Trophoblast cell (in vitro differentiated cells and primary cell): ENCODE measurements around the gene CDRT15.

Experiments
- DNase-seq, 2 donors: peaks; one replicate each; pipeline ENCODE4 v3.0.0-alpha.2; 2016
- H2AFZ ChIP-seq: 2 replicates; pipeline ENCODE4 v1.6.1; 2013; ENCODE audit warnings: low read length, moderate library complexity, mild to moderate bottlenecking; ENCODE audit not compliant: insufficient read depth, poor library complexity
- H2AK5ac ChIP-seq: 2 replicates; pipeline ENCODE4 v1.6.1; 2013; ENCODE audit warnings: mild to moderate bottlenecking, low read length
- H2BK120ac ChIP-seq: 2 replicates; pipeline ENCODE4 v1.6.1; 2013; ENCODE audit warnings: low read length, mild to moderate bottlenecking, moderate library complexity; ENCODE audit not compliant: insufficient read depth, poor library complexity
- H2BK12ac ChIP-seq: 2 replicates; pipeline ENCODE4 v1.6.1; 2013; ENCODE audit warnings: mild to moderate bottlenecking, low read length, moderate library complexity
- H2BK5ac ChIP-seq: 2 replicates; pipeline ENCODE4 v1.6.1; 2013; ENCODE audit warnings: low read length, low read depth, moderate library complexity, mild to moderate bottlenecking; ENCODE audit not compliant: poor library complexity
- H3K14ac ChIP-seq: 2 replicates; pipeline ENCODE4 v1.6.1; 2013; ENCODE audit warnings: mild to moderate bottlenecking, low read length
- H3K18ac ChIP-seq: 2 replicates; pipeline ENCODE4 v1.6.1; 2013; ENCODE audit warnings: mild to moderate bottlenecking, low read length
- H3K23ac ChIP-seq: 2 replicates; pipeline ENCODE4 v1.6.1; 2013; ENCODE audit warnings: low read length
- H3K27ac ChIP-seq: 2 replicates; pipeline ENCODE4 v1.5.1; 2013; ENCODE audit warnings: low read depth, mild to moderate bottlenecking, inconsistent platforms, low read length, moderate library complexity
- H3K27me3 ChIP-seq: 2 replicates; pipeline ENCODE4 v1.6.1; 2013; ENCODE audit warnings: inconsistent platforms, mild to moderate bottlenecking, low read length, moderate library complexity; ENCODE audit not compliant: insufficient read depth
- H3K36me3 ChIP-seq, 2 experiments: 1 replicate in 1 of 2; 2 replicates in 1 of 2; pipeline ENCODE4 v1.6.1; 2013; ENCODE audit warnings: low read length in 2 of 2, mild to moderate bottlenecking in 2 of 2, moderate library complexity in 1 of 2; ENCODE audit not compliant: insufficient read depth in 2 of 2, control insufficient read depth in 1 of 2
- H3K4ac ChIP-seq: 2 replicates; pipeline ENCODE4 v1.6.1; 2013; ENCODE audit warnings: low read depth, mild to moderate bottlenecking, low read length, moderate library complexity
- H3K4me1 ChIP-seq, 2 experiments: 1 replicate in 1 of 2; 2 replicates in 1 of 2; pipeline ENCODE4 v1.6.1; 2013; ENCODE audit warnings: low read length in 2 of 2, mild to moderate bottlenecking in 2 of 2, moderate library complexity in 1 of 2; ENCODE audit not compliant: insufficient read depth in 2 of 2, control insufficient read depth in 1 of 2
- H3K4me2 ChIP-seq: 2 replicates; pipeline ENCODE4 v1.6.1; 2013; ENCODE audit warnings: inconsistent platforms, mild to moderate bottlenecking, low read length, moderate library complexity
- H3K4me3 ChIP-seq: 2 replicates; pipeline ENCODE4 v1.5.1; 2013; ENCODE audit warnings: mild to moderate bottlenecking, low read depth, low read length, inconsistent platforms
- H3K79me1 ChIP-seq: one replicate; pipeline ENCODE4 v1.6.1; 2013; ENCODE audit warnings: low read length
- H3K79me2 ChIP-seq: 2 replicates; pipeline ENCODE4 v1.6.1; 2013; ENCODE audit warnings: low read length, mild to moderate bottlenecking; ENCODE audit not compliant: control insufficient read depth, insufficient read depth, poor library complexity
- H3K9ac ChIP-seq: 2 replicates; pipeline ENCODE4 v1.6.1; 2013; ENCODE audit warnings: mild to moderate bottlenecking, low read length
- H3K9me3 ChIP-seq: 2 replicates; pipeline ENCODE4 v1.6.1; 2013; ENCODE audit warnings: low read depth, mild to moderate bottlenecking, control low read depth, inconsistent platforms, low read length; ENCODE audit not compliant: insufficient read depth
- H4K12ac ChIP-seq: 2 replicates; pipeline ENCODE4 v1.6.1; 2013; ENCODE audit warnings: low read depth, mild to moderate bottlenecking, low read length, moderate library complexity
- H4K8ac ChIP-seq: 2 replicates; pipeline ENCODE4 v1.6.1; 2013; ENCODE audit warnings: low read depth, mild to moderate bottlenecking, low read length, moderate library complexity
- H4K91ac ChIP-seq: one replicate; pipeline ENCODE4 v1.6.1; 2013; ENCODE audit warnings: low read depth, mild to moderate bottlenecking, low read length, moderate library complexity
- WGBS: extraction: QIAGEN DNeasy Blood & Tissue Kit; methylation state at CpG from one replicate; pipeline ENCODE4 v1.1.7; 2013; ENCODE audit warnings: missing lambda C conversion rate; ENCODE audit not compliant: insufficient read length, insufficient coverage; ENCODE audit errors: extremely low coverage; 5-methylcytosine and 5-hydroxymethylcytosine counted together

CDRT15 gene

DNA sequence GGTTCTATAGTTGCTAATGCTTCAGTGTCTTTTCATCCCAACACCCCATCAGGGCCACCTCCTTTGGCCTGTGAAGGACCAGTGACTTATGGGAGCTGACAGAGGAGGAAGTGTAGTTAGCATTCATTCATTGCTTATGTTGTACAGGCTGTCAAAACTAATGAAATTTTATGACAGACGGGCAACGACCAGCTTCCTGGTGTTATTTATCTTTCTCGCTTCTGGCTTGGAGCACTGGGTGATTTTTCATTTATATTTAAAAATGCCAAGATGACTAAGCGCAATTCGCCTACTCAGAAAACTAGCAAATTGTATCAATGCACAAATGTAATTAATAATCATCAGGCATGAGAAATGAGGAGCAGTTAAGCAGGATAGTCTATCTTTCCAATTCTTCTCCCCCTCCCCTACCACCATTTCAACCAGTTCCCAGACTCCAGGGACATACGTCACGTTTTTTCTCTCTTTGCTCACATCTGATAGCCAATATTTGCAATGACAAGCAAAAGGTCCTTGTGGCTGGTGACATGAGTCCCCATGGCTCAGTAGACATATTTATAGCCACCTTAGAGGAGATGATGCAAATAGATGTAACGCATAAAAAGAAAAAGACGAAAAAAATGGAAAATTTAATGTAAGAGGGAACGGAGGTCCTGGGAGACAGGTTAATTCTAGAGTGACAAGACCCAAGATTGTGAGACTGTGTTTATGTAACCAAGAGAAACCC lies 11.2 kb downstream of the CDRT15 start:
- H3K4me3 ChIP-seq, result no peak overlapping the region
- WGBS, result 100% methylated on average over 3 of the region's 10 CpGs

DNA sequence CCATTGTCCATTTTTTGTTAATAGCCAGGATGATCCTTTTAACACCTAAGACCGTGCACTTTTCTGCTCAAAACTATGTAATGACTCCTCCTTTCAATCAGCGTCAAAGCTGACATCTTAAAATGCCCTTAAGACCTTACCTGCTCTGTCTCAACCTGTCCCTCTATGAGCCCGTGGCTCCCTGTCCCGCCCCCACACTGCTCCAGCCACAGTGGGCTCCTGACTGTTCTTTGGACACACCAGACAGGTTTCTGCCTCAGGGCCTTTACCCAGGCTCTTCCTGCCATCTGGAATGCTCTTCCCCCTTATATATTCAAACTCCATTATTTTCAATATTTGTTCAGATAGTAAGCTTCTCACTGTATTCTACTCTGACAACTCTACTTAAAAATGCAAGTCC lies 14.1 kb downstream of the CDRT15 start:
- no peaks in the 10 kb centered on the region for H3K27me3 ChIP-seq
- no peak overlapping the region for H2AK5ac ChIP-seq
- H2AFZ ChIP-seq, result no peak overlapping the region
- H3K79me1 ChIP-seq, result no peaks in the 10 kb centered on the region
- H3K18ac ChIP-seq, result no peak overlapping the region
- no peak overlapping the region for H3K9ac ChIP-seq
- H2BK12ac ChIP-seq, result no peak overlapping the region
- no peak overlapping the region for H4K12ac ChIP-seq
- H3K23ac ChIP-seq, result no peak overlapping the region
- H3K4me2 ChIP-seq, result no peak overlapping the region
- WGBS, result no CpG with 5 or more reads among the region's 4 CpGs
- no peak overlapping the region for H4K91ac ChIP-seq
- no peaks in the 10 kb centered on the region for H3K79me2 ChIP-seq
- H3K9me3 ChIP-seq, result no peaks in the 10 kb centered on the region
- DNase-seq, result no peak
- H3K4me1 ChIP-seq, result peaks cover 0 to 4% of the 10 kb centered on the region in 2 experiments
- H3K14ac ChIP-seq, result no peak overlapping the region
- H4K8ac ChIP-seq, result no peak overlapping the region
- no peak overlapping the region for H3K27ac ChIP-seq
- H3K4ac ChIP-seq, result no peak overlapping the region
- H3K36me3 ChIP-seq, result no peaks in the 10 kb centered on the region
- H2BK120ac ChIP-seq, result no peak overlapping the region
- H2BK5ac ChIP-seq, result no peak overlapping the region
- H3K4me3 ChIP-seq, result no peak overlapping the region

More for the DNA sequence above, 11.2 kb downstream of the CDRT15 start:
- Histone ChIP-seq H3K9ac (no peak overlapping the region), H3K14ac (no peak overlapping the region), H3K4me2 (no peak overlapping the region), H3K4me1 (peaks cover 0 to 4% of the 10 kb centered on the region in 2 experiments), H2BK5ac (no peak overlapping the region), H4K12ac (no peak overlapping the region), H3K9me3 (no peaks in the 10 kb centered on the region), H2AFZ (no peak overlapping the region), H3K79me2 (no peaks in the 10 kb centered on the region), H4K8ac (no peak overlapping the region), H3K23ac (no peak overlapping the region), H4K91ac (no peak overlapping the region), H2BK120ac (no peak overlapping the region), H3K36me3 (no peaks in the 10 kb centered on the region), H3K4ac (no peak overlapping the region), H3K18ac (no peak overlapping the region), H3K79me1 (no peaks in the 10 kb centered on the region), H3K27me3 (no peaks in the 10 kb centered on the region), H2AK5ac (no peak overlapping the region), H2BK12ac (no peak overlapping the region), H3K27ac (no peak overlapping the region)
- DNase-seq, result no peak

DNA sequence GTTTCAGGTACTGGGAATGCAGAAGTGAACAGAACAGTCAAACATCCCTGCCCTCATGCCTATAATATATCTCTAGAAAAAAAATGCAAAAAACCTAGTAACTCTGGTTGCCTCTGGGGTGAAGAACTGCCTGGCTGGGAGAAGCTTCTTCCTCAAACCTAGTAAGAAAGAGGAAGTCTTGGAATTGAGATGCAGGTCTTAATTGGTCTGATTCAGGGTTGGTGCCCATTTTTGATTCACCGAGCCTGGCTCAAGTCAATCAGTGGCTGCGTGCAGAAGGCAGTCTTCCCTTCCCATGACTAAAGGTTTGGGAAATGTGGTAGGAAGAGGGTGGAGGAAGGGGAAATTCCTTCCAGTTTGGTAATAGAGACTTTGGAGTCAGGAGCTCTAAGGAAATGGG lies 22.4 kb downstream of the CDRT15 start:
- WGBS, result no CpG with 5 or more reads among the region's 2 CpGs
- Histone ChIP-seq H3K4me1 (no peaks in the 10 kb centered on the region), H3K36me3 (peaks cover 0 to 6% of the 10 kb centered on the region in 2 experiments), H3K4me3 (no peak overlapping the region), H4K91ac (no peak overlapping the region), H2AFZ (no peak overlapping the region), H4K8ac (no peak overlapping the region), H3K79me1 (no peaks in the 10 kb centered on the region), H2AK5ac (no peak overlapping the region), H3K9me3 (no peaks in the 10 kb centered on the region), H3K18ac (no peak overlapping the region), H3K4me2 (no peak overlapping the region), H3K27me3 (no peaks in the 10 kb centered on the region), H2BK5ac (no peak overlapping the region), H3K9ac (no peak overlapping the region), H2BK120ac (no peak overlapping the region), H3K14ac (no peak overlapping the region), H3K4ac (no peak overlapping the region), H3K79me2 (no peaks in the 10 kb centered on the region), H3K23ac (no peak overlapping the region), H4K12ac (no peak overlapping the region), H2BK12ac (no peak overlapping the region), H3K27ac (no peak overlapping the region)
- peak in 1 of 2 donors; percentile 53 for DNase-seq

DNA sequence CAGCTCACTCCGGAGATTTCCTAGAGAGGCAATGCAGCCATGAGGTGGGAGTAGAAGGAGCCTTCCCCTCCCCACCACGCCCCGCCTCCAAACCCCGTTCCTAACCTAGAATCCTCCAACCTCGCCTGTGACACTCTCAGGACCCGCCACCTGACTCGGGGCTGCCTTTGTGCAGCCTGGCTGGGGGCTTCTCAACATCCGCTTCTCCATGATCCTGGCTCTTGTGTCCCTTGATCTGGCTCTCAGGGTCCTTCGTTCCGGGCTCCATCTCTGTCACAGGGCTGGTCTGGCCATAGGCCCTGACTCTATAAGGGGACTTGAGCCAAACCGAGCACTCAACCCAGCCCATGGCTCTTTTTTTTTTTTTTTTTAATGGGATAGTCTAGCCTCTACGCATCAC lies 24.3 kb downstream of the CDRT15 start:
- H2AFZ ChIP-seq, result no peak overlapping the region
- no peaks in the 10 kb centered on the region for H3K79me1 ChIP-seq
- H3K14ac ChIP-seq, result no peak overlapping the region
- no peak overlapping the region for H3K27ac ChIP-seq
- no peak overlapping the region for H3K23ac ChIP-seq
- H2BK120ac ChIP-seq, result no peak overlapping the region
- H3K27me3 ChIP-seq, result no peaks in the 10 kb centered on the region
- H2AK5ac ChIP-seq, result no peak overlapping the region
- no peaks in the 10 kb centered on the region for H3K79me2 ChIP-seq
- H3K9ac ChIP-seq, result no peak overlapping the region
- no peak overlapping the region for H3K4me2 ChIP-seq
- DNase-seq, result no peak
- H2BK12ac ChIP-seq, result no peak overlapping the region
- no peak overlapping the region for H4K12ac ChIP-seq
- no peaks in the 10 kb centered on the region for H3K9me3 ChIP-seq
- no peak overlapping the region for H3K4ac ChIP-seq
- no peak overlapping the region for H4K91ac ChIP-seq
- H2BK5ac ChIP-seq, result no peak overlapping the region
- H3K4me1 ChIP-seq, result peaks cover 4 to 6% of the 10 kb centered on the region in 2 experiments
- H3K36me3 ChIP-seq, result peaks cover 0 to 6% of the 10 kb centered on the region in 2 experiments
- H3K4me3 ChIP-seq, result no peak overlapping the region
- no peak overlapping the region for H3K18ac ChIP-seq
- H4K8ac ChIP-seq, result no peak overlapping the region
- WGBS, result no CpG with 5 or more reads among the region's 12 CpGs
